Measurements from ENCODE around the gene DNAJA3.

DNAJA3 gene

GRCh38 chr16:4428500-4428899 lies 2.8 kb downstream of the DNAJA3 start (continued):
- TF ChIP-seq TSHZ2 (CRISPR knock-in tag; IDR thresholded peaks at IDR 0.05) (no peak), CSDC2 (CRISPR knock-in tag; IDR thresholded peaks at IDR 0.05) (no peak), ZNF565 (CRISPR knock-in tag; conservative IDR thresholded peaks at IDR 0.05; ENCODE audit: low read depth) (no peak)

GRCh38 chr16:4431023-4431422 lies 5.4 kb downstream of the DNAJA3 start:
- TF ChIP-seq ISL1 (CRISPR knock-in tag; IDR thresholded peaks at IDR 0.05) (no peak), OSR1 (CRISPR knock-in tag; IDR thresholded peaks at IDR 0.05) (no peak), RARB (CRISPR knock-in tag; IDR thresholded peaks at IDR 0.05) (no peak), CSDC2 (CRISPR knock-in tag; IDR thresholded peaks at IDR 0.05) (no peak)
- no peak for ATAC-seq

GRCh38 chr16:4433228-4433627 lies 7.6 kb downstream of the DNAJA3 start:
- TF ChIP-seq ZNF565 (CRISPR knock-in tag; conservative IDR thresholded peaks at IDR 0.05; ENCODE audit: low read depth) = no peak
- TF ChIP-seq TSHZ2 (CRISPR knock-in tag; IDR thresholded peaks at IDR 0.05) = no peak
- TF ChIP-seq CSDC2 (CRISPR knock-in tag; IDR thresholded peaks at IDR 0.05) = no peak
- TF ChIP-seq TOX (CRISPR knock-in tag; IDR thresholded peaks at IDR 0.05; ENCODE audit: borderline replicate concordance) = no peak
- TF ChIP-seq ARNTL (CRISPR knock-in tag; IDR thresholded peaks at IDR 0.05; ENCODE audit: borderline replicate concordance, low read depth) = no peak
- no peak for TF ChIP-seq BACH2 (CRISPR knock-in tag; IDR thresholded peaks at IDR 0.05; ENCODE audit: borderline replicate concordance)
- no peak for TF ChIP-seq OSR1 (CRISPR knock-in tag; IDR thresholded peaks at IDR 0.05)
- no peak for TF ChIP-seq TCF4 (CRISPR knock-in tag; IDR thresholded peaks at IDR 0.05; ENCODE audit: borderline replicate concordance)
- TF ChIP-seq ZFP3 (CRISPR knock-in tag; IDR thresholded peaks at IDR 0.05) = no peak
- TF ChIP-seq ESRRG (CRISPR knock-in tag; IDR thresholded peaks at IDR 0.05) = no peak
- ATAC-seq = no peak

GRCh38 chr16:4433914-4434787 lies 8.5 kb downstream of the DNAJA3 start:
- no peak for ATAC-seq
- TF ChIP-seq ISL1 (CRISPR knock-in tag; IDR thresholded peaks at IDR 0.05) (no peak), TCF4 (CRISPR knock-in tag; IDR thresholded peaks at IDR 0.05; ENCODE audit: borderline replicate concordance) (no peak), PATZ1 (CRISPR knock-in tag; IDR thresholded peaks at IDR 0.05; ENCODE audit: borderline replicate concordance) (no peak), GLIS3 (CRISPR knock-in tag; IDR thresholded peaks at IDR 0.05) (no peak), ZNF70 (CRISPR knock-in tag; IDR thresholded peaks at IDR 0.05) (no peak), CSRNP3 (CRISPR knock-in tag; IDR thresholded peaks at IDR 0.05) (no peak), ZC3H10 (CRISPR knock-in tag; IDR thresholded peaks at IDR 0.05) (no peak), OSR1 (CRISPR knock-in tag; IDR thresholded peaks at IDR 0.05) (no peak), BACH2 (CRISPR knock-in tag; IDR thresholded peaks at IDR 0.05; ENCODE audit: borderline replicate concordance) (no peak)
